IMR-90 (cell line): ENCODE measurements around the gene CSK.

Experiments
- CEBPB ChIP-seq: IDR thresholded peaks from 2 replicates; pipeline ENCODE4 v1.6.1; 2012; ENCODE audit warnings: low read depth, low read length, improper control_type of control experiment
- MAFK ChIP-seq: IDR thresholded peaks from 2 replicates; pipeline ENCODE4 v1.6.1; 2012; ENCODE audit warnings: low read depth, low read length, improper control_type of control experiment
- POLR2A ChIP-seq: IDR thresholded peaks from 2 replicates; pipeline ENCODE4 v1.6.1; 2012; ENCODE audit warnings: mild to moderate bottlenecking, low read depth, low read length
- RAD21 ChIP-seq: IDR thresholded peaks from 2 replicates; pipeline ENCODE4 v1.6.1; 2012; ENCODE audit warnings: low read length, improper control_type of control experiment
- TF ChIP-seq, protein P1 (sequence below): conservative IDR thresholded peaks from 2 replicates; pipeline ENCODE4 v1.5.1; 2012; ENCODE audit warnings: mild to moderate bottlenecking, low read depth, low read length, improper control_type of control experiment

DNA sequence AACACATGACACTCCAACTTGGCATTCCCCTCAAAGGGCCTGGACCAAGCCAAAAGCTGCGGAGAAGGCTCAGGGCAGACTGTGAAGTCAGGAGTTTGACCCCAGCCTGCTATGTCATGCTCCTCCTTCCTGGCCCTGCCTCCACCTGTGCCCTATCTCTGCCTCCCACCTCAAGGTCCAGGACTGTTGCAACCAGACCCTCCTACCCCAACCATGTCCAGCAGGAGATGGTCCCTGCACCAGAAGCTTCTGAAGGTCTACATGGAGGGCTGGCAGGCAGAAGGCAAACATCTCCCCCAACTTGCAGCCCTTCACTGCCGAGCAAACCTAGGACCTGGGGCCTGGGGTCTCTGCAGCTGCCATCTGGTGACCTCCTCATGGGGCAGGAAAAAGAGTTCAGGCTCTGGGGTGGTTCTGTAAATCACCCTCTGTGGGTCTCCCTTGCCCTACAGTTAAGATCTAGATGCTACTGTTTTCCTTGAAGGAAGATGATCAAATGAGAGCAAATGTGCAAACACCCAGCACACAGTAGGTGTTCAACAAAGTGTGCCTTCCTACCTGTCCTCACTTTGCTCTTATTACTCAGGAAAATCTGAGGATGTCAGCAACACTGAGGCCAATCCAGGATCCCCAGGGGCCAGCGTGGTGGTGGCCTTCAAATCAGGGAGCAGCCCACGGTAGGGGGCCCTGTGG lies 11.5 kb upstream of the CSK start:
- TF ChIP-seq, protein P1, sequence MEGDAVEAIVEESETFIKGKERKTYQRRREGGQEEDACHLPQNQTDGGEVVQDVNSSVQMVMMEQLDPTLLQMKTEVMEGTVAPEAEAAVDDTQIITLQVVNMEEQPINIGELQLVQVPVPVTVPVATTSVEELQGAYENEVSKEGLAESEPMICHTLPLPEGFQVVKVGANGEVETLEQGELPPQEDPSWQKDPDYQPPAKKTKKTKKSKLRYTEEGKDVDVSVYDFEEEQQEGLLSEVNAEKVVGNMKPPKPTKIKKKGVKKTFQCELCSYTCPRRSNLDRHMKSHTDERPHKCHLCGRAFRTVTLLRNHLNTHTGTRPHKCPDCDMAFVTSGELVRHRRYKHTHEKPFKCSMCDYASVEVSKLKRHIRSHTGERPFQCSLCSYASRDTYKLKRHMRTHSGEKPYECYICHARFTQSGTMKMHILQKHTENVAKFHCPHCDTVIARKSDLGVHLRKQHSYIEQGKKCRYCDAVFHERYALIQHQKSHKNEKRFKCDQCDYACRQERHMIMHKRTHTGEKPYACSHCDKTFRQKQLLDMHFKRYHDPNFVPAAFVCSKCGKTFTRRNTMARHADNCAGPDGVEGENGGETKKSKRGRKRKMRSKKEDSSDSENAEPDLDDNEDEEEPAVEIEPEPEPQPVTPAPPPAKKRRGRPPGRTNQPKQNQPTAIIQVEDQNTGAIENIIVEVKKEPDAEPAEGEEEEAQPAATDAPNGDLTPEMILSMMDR, result no peak
- TF ChIP-seq RAD21, result no peak
- TF ChIP-seq MAFK, result no peak
- TF ChIP-seq POLR2A, result no peak
- no peak for TF ChIP-seq CEBPB
